Left cardiac atrium (tissue), 4 donors: ENCODE results near the gene MTFR1L. TPM values are rescaled to one million over a fixed set of nuclear protein-coding genes. Genes with fewer than 3 reads are reported as not detected.
"Not testable (repeated sequence)": the region's sequence is repeated elsewhere in the genome, so short reads cannot be mapped to it uniquely, and the experiment has no call there.

ENCODE experiments used
- ATAC-seq, 2 donors: fragments of 200-7000 bp; cut with Tn5 transposase; one replicate each; pipeline ENCODE4 v1.9.1; 2020; ENCODE audit warnings: mild to moderate bottlenecking in 2 of 2, moderate library complexity in 2 of 2
- DNase-seq: peaks from one replicate; pipeline ENCODE4 v3.0.0-alpha.2; 2020
- intact Hi-C, 2 donors: fragments of 100-400 bp; cut with DNase I; formaldehyde crosslinking; loops; one replicate each; pipeline versions ENCODE4 v1.14.1 to v1.15.1; 2022 to 2023
- total RNA-seq, 2 donors: library from RNA; stranded (reverse); fragmentation: NEBNext Ultra II Directional; extraction: Animal tissue kit (Norgen Biotek cat#: 25700); gene quantifications; one replicate each; pipeline ENCODE4 v1.2.1, GENCODE V29; 2021
- donor health status: DM: no; HTN: yes; CAD: no.
- donor health status: DM: no; HTN: yes; CAD: no; lungs with severe emphysema.
- donor health status: DM: yes; HTN: yes; CAD: no.
- donor health status: Dilated cardiomyopathy.

Gene MTFR1L
- total RNA-seq, 2 donors from 2014 or later = 126 to 139 TPM

DNA sequence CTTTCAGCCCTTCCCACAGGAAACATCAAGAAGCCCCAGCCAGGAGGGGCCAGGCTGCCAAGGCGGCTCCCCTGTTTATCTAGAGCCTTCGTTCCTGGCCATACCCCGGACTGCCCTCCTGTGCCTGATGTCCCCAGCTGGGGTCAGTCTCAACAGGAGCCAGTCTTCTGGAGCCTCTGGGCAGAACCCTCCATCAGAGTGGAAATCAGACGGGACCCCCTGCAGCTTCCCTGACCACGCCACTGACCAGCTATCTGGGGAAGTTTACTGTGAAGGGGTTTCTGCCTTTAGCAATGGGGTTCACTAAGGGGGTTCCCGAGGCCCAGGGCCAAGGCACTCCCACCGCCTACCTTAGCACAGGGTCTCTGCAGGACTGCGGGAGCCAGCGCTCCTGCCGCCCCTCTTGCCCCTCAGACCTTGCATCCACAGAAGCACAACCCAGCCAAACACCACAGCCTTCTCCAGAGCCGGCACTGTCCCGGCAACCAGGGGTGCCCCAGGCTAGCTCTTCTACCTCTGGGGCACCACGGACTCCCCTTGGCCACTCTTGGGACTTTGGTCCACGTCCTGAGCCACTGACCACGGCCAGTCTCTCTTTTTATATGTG lies 3.5 kb upstream of the MTFR1L start:
- DNase-seq (no peak), ATAC-seq (no peak)
- intact Hi-C loops = no loop called here

DNA sequence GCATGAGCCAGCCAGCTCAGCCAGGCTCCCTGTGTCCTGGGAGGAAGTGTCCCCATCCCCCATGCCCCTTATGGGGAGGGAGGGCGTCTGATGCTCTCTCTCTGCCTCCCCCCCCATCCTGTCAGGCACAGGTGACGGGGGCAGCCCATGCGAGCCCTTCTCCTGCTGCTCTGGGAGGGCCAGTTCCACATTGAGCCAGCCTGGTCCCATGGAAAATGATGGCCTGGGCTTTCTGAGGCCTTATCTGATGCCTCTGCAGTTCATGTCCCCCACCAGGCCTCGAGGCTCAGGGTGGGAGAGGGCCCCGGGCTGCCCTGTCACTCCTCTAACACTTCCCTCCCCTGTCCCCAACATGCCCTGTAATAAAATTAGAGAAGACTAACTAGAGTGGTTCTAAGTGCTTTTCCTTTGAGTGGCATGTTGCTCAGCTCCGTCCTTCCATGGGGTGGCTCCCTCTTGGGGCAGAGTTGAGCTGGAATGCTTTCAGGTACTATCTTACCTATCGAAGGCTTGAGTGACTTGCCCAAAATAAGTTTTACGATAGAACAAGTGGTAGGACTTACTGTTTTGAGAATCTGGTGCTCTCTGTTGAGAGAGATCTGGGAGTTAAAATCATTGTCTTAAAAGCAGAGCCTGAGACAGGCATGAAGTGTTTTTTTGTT lies 1.8 kb upstream of the MTFR1L start:
- intact Hi-C loops = no loop called here
- ATAC-seq = no peak
- DNase-seq = no peak

DNA sequence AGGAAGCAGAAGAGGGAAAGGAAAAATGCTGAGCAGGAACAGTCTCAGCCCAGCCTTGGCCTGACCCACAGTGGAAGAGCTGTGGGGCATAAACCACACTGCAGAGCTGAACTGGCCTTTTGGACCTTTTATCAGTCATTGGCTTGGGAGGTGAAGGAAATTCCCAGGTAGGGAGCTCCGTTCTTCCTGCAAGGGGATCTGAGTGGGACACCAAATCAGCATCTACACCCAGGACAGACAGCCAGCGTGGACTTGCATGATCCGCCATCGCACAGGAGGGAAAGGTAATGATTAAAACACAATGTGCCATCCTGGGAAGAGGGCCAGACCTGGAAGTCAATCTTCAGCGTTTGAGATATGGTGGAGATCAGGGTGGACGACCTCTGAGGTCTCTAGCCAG lies 1.2 kb upstream of the MTFR1L start:
- no peak for ATAC-seq
- intact Hi-C loops = no loop called here
- no peak for DNase-seq

DNA sequence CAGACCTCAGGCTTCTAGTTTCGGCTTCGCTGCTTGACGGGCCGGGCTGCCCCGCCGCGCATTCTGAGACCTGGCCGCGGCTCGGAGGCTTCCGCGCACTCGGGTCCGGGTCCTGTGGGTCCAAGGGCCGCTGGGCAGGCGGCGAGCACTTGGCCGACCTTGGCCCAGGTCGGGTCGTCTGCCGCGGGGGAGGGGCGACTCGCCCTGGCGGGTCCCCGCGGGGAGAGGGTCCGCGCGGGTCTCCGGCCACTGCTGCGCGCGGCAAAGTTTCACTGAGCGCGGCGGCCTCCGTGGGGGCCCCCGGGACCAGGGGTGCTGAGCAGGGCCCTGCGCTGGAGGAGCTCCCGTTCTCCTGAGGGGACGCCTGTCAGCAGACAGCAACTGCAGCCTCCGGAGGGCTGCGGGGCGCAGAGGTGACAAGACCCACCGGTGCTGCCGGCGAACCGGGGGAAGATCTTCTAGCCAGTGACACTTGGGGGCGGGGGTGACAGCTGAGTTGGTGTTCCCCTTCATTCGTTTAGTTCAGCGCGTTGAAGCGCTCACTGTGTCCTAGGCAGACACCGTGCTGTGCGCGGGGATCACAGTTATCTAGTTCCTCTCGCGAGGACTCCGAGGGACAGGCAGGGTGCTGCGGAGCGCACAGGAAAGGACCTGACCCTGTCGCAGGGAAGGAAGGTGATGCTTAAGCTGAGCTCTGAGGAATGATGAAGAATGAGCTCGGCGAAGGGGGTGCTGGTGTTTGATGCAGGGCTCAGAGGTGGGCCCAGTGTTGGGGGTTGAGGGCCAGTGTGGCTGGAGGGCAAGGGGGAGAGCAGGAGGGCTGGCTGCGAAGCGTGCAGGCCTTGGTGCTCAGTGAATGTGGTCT lies 725 bp downstream of the MTFR1L start:
- ATAC-seq (peak; percentile 60 to 62), DNase-seq (peak; percentile 62)
- intact Hi-C loops = no loop called here

DNA sequence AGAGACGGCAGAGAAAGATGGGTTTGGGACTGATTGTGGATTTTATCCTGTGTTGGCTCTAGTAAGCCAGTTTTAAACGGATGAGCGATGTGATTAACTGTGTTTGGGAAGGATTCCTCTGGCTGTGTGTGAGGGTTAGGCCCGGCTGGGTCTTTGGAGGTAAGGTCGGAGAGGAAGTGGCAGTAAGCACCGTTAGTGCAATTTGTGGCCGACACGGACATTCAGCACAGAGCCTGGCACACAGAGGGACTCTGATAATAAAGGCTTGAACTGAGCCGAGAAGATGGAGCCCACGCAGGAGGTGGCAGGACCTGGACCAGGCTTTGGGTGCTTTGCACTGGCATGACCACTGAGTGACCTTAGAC lies 1.3 kb downstream of the MTFR1L start:
- no peak for DNase-seq
- intact Hi-C loops = no loop called here
- ATAC-seq = no peak

DNA sequence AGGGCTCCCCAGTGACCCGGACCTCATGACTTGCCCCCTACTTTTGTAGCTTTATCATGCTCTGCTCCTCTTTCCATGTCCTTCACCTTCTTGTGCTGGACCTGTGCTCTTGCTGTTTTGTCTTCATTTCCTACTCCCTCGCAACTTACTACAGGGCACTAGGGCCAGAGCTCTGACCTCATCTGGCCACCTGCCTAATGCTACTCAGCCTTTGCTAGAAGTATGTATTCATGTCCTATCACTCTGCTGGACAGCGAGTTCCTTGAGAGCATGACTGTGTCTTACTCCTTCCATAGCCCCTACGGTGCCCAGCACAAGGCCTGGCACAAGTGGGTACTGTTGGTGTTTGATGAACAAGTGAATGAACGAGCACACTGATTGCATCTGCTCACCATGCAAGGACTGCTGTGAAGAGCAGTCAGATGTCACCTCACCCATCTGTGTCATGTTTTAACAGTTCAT lies 1.9 kb downstream of the MTFR1L start:
- DNase-seq = peak; percentile 65
- intact Hi-C loops = no loop called here
- peak in 1 of 2 donors; percentile 14 for ATAC-seq

DNA sequence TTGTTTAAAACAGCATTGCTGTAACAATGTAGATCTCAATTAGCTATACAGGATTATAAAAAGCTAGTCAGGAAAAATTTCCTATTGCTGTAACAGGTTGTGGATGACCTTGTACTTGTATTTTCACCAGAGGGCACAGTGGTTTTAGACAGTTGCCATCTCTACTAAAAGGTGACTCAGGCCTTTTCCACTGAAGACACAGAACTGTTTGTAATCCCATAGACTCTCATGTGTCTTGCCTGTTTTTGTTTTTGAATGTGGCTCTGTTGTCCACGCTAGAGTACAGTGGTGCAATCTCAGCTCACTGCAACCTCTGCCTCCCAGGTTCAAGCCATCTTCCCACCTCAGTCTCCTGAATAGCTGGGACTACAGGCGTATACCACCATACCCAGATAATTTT lies 5.9 kb downstream of the MTFR1L start:
- ATAC-seq = no peak
- no peak for DNase-seq
- intact Hi-C loops = no loop called here

DNA sequence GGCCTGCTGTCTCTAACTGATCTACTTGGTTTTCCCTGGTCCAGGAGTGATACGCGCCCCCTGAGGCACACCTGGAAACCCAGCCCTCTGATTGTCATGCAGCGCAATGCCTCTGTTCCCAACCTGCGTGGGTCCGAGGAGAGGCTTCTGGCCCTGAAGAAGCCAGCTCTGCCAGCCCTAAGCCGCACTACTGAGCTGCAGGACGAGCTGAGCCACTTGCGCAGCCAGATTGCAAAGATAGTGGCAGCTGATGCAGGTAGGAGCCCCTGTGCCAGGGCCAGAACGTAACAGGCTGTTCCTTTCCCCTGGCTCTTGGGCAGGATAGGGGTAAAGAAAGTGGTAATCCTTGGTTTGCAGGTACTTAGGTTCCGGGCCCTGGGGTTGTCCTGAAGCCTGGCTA lies 6.8 kb downstream of the MTFR1L start:
- DNase-seq = no peak

DNA sequence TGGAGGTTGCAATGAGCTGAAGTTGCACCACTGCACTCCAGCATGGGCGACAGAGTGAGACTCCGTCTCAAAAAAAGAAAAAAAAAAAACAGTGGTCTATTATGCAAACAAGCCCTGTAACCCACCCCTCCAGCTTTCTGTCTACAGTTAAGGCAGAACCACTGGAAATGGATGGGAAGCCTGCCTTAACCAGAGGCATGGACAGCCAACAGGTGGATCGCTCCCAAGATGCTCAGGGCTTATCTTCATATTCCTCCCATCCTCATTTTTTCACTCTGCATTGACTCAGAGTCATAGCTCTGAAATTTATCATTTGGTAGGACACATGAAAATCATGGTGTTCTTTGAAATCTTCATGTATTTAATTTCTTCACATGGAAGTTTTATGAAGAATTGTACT lies 8.7 kb downstream of the MTFR1L start:
- intact Hi-C loops = no loop called here
- ATAC-seq (no peak), DNase-seq (no peak)

More for the DNA sequence above, 6.8 kb downstream of the MTFR1L start:
- no peak for ATAC-seq
- intact Hi-C loops = no loop called here

DNA sequence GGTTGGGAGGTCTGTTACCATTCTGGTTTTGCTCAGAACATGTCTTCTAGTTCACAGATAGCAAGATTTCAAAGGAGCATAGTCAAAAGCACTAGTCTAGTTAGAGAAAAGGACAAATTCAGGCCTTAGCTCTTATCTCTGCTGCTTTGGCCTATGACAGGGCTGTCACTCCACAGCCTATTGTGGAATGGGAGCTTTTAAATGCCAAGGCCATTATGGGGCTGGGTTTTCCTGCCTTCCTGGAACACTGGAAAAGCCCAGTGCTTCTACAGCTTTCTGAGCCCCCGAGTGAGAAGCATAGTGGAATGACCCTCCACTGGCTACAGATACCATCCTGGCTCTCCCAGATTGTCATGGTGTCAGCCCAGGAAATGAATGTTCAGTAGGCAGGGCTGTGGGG lies 9.3 kb downstream of the MTFR1L start:
- ATAC-seq = no peak
- intact Hi-C loops = no loop called here
- DNase-seq = no peak

DNA sequence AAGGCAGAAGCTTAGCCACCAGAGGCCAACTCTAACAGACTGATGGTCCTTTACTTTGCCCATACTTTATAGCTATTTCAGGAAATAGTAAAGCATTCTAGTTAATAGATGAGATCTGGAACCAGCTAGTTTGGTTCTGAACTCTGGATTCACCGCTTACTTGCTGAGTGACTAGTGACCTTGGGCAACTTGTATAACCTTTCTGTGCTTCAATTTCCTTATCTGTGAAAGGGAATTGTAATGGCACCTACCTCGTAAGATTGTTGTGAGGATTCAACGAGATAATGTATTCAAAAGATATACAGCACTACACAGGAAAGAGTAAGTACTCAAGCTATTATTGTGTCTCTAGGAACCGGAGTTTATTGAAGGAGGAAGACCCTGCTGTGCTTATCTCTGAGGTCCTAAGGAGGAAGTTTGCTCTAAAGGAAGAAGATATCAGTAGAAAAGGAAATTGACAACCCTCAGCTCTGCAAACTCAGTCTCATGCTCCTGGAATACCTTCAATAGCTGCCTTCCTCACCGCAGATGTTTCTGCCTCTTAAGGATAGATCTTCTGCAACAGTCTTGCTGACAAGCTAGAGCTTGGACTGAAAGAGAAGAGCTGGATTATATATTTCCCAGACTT lies 11.9 kb downstream of the MTFR1L start:
- no peak for DNase-seq
- no peak for ATAC-seq
- intact Hi-C loops = no loop called here

DNA sequence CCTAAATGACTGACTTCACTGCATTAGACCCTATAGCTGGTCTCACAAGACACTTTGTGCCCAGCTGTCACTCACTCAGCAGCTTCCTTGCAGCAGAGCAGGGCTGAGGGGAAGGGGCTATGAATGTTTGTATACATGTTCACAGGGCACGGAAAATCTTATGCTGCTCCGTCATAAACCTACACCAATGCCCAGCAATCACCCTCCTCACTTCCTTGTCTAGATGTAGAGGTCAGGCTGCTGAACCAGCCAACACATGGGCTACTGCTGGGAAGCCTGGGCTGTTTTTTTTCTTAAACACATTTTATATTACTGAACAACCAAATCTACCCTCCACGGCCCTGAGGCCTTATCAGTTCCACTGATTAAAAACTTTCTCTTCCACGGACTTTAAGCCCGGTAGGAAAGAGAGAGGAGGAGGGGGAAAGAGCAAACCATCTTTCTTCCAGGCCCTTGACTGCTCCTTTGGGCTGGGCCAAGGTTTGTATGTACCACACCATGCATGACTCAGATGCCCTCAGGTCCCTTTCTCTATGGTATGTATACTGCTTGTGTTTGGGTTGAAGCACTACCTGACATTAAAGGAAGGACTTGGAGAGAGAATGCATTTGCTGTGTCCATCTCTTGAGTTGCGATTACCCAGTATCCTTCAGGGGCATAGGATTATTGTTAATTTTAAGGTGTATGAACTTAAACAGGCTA lies 12.7 kb downstream of the MTFR1L start:
- intact Hi-C loops = no loop called here
- ATAC-seq (no peak), DNase-seq (no peak)

DNA sequence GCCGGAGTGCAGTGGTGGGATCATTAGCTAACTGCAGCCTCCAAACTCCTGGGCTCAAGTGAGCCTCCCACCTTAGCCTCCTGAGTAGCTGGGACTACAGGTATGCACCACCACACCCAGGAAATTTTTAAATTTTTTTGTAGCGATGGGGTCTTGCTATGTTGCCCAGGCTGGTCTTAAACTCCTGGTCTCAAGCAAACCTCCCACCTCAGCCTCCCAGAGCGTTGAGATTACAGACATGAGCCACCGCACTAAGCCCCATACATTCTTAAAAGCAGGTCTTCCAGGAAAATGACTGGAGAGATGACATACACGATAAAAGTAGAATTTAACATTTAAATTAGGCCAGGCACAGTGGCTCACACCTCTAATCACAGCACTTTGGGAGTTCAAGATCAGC lies 13.4 kb downstream of the MTFR1L start:
- intact Hi-C loops = no loop called here
- ATAC-seq = no peak
- DNase-seq = no peak

DNA sequence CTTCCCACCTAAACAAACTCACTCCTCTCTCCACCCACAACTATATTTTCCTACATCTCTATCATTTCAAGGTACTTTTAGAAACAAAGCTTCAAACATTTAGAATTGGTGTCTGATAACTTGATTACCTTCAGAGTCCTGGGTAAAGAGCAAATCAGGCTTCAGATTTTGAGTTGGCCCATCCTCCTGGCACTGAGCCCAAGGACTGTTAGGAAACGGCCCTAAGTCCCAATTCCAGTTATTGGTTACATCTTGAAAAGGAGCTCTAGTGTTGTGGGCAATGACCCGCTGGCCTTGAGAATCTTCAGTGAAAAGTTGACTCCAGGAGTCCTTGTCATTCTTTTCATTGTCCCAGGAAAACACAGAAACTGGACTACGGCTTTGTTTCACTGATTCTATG lies 15.1 kb downstream of the MTFR1L start:
- ATAC-seq = no peak
- intact Hi-C loops = no loop called here

DNA sequence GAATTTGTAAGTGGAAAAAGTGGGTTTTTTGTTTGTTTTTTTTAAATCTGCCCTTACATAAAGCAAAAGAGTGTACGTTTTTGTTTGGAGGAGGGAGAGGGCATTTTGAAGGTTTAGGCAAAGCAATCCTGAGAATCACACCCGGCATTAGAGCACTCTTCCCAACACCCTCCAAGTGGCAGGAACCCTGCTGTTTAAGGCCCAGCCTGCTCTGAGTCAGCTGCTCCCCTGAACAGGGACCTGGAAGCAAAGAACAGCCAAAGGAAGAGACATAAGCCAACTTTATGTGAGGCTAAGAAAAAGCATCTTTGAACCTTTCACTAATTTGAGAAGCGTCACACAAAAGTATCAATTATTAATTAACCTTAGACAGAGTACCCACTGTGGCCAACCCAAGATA lies 16.9 kb downstream of the MTFR1L start:
- ATAC-seq (no peak), DNase-seq (no peak)
- intact Hi-C loops = no loop called here

More for the DNA sequence above, 15.1 kb downstream of the MTFR1L start:
- DNase-seq = no peak

DNA sequence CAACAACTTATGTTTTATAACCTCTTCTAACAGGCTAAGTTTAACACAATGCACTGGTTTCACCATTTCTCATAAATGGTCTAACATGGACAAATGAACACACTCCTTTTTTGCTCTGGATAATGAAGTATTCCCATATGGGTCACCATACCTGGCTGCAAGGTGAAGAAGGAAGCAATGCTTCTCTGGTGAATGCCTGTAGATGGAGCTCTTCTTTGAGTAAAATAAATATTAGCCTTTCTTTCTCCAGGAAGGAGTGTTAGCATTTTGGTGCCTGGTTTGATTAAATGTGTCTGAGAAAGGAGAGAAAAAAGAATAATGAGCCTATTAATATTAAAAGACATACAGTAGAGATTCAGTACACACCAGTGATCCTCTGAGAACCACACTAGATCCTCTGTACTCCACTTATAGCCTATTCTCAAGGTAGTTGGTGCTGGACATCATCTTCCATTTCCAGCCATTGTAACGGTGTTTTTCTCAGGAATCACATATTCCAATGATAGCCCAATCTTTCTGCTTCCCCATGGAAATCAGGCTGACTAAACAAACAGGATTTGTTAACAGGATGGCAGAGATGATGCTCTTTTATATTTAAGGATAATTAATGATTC lies 17.6 kb downstream of the MTFR1L start:
- ATAC-seq = no peak
- intact Hi-C loops = no loop called here
- no peak for DNase-seq

DNA sequence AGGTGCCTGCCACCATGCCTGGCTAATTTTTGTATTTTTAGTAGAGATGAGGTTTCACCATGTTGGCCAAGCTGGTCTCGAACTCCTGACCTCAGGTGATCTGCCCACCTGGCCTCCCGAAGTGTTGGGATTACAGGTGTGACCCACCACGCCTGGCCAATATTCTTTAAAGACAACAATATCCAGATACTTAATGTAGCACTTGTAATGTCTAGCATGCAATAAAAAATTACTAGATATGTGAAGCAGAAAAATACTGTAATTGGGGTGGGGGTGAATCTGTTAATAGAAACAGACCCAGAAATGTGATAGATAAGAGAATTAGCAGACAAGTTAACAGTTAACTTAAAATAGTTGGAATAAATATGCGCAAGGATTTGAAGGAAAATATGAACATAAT lies 20.1 kb downstream of the MTFR1L start:
- ATAC-seq, DNase-seq, intact Hi-C loops: not testable (repeated sequence)

DNA sequence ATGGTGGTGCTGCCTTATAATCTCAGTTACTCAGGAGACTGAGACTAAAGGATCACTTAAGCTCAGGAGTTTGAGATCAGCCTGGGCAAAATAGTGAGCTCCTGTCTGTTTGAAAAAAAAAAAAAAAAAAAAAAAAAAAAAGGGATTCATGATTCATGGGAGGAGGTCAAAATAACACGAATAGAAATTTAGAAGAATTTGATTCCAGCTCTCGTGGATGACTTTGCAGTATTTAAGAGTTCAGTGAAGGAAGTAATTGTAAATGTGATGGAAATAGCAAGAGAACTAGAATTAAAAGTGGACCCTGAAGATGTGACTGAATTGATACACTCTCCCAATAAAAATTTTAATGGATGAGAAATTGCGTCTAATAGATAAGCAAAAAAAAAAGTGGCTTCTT lies 23.7 kb downstream of the MTFR1L start:
- no peak for ATAC-seq
- no peak for DNase-seq
- intact Hi-C loops = no loop called here
